IMR-90 (cell line): ENCODE data around the gene S1PR4. TPM values are rescaled to one million over a fixed set of nuclear protein-coding genes. Genes with fewer than 3 reads are reported as not detected.

Experiments used
- ATAC-seq: fragments of 200-7000 bp; cut with Tn5 transposase; 2 replicates; pipeline ENCODE4 v1.9.1; 2020; ENCODE audit warnings: low read depth, mild to moderate bottlenecking, moderate library complexity
- BruUV-seq: library from RNA; stranded (reverse); fragments of 400-500 nt; replicated peaks from 2 replicates; lab custom pipeline; 2021; lab: Mats Ljungman, UMichigan
- CTCF ChIA-PET: fragments of 300-600 bp; formaldehyde crosslinking; extraction: SDS; loops from one replicate; lab custom pipeline; 2021; ENCODE audit warnings: antibody characterized with exemption; lab: Yijun Ruan, JAX
- POLR2A ChIA-PET: fragments of 300-600 bp; sonication (Branson Sonifier 250); formaldehyde crosslinking; loops from one replicate; lab custom pipeline; 2022; ENCODE audit warnings: antibody characterized with exemption; ENCODE audit not compliant: unreplicated experiment; lab: Charles Lee
- DNase-seq: peaks from one replicate; pipeline ENCODE4 v3.0.0; 2013
- H2AFZ ChIP-seq: replicated peaks from 2 replicates; pipeline ENCODE3; 2013; ENCODE audit warnings: low read length, mild to moderate bottlenecking; ENCODE audit not compliant: poor library complexity
- H2AK5ac ChIP-seq: 2 replicates; pipeline ENCODE4 v1.6.1; 2013; ENCODE audit warnings: low read depth, low read length, inconsistent platforms
- H2AK9ac ChIP-seq: replicated peaks from 2 replicates; pipeline ENCODE3; 2013; ENCODE audit warnings: mild to moderate bottlenecking, low read depth, low read length, moderate library complexity; ENCODE audit not compliant: poor library complexity
- H2BK120ac ChIP-seq: 2 replicates; pipeline ENCODE4 v1.6.1; 2013; ENCODE audit warnings: low read depth, low read length, inconsistent platforms
- H2BK15ac ChIP-seq: 3 replicates; pipeline ENCODE4 v1.6.1; 2013; ENCODE audit warnings: low read depth, low read length, inconsistent platforms
- H2BK20ac ChIP-seq: 2 replicates; pipeline ENCODE4 v1.6.1; 2013; ENCODE audit warnings: low read depth, mild to moderate bottlenecking, inconsistent platforms, low read length, moderate library complexity
- H2BK5ac ChIP-seq: 2 replicates; pipeline ENCODE4 v1.6.1; 2013; ENCODE audit warnings: mild to moderate bottlenecking, low read depth, low read length, inconsistent platforms; ENCODE audit not compliant: poor library complexity, severe bottlenecking
- H3K14ac ChIP-seq: replicated peaks from 2 replicates; pipeline ENCODE4 v1.6.1; 2013; ENCODE audit warnings: low read depth, low read length, inconsistent platforms
- H3K18ac ChIP-seq: 2 replicates; pipeline ENCODE4 v1.6.1; 2013; ENCODE audit warnings: low read depth, low read length, control low read depth
- H3K23ac ChIP-seq: 2 replicates; pipeline ENCODE4 v1.6.1; 2013; ENCODE audit warnings: low read depth, low read length, inconsistent platforms
- H3K27ac ChIP-seq: 2 replicates; pipeline ENCODE4 v1.5.1; 2013; ENCODE audit warnings: mild to moderate bottlenecking, control low read depth, low read length; ENCODE audit not compliant: insufficient read depth
- H3K27me3 ChIP-seq: 2 replicates; pipeline ENCODE4 v1.6.1; 2013; ENCODE audit warnings: low read length; ENCODE audit not compliant: control insufficient read depth, insufficient read depth
- H3K36me3 ChIP-seq: 2 replicates; pipeline ENCODE4 v1.6.1; 2013; ENCODE audit warnings: low read length, mixed read lengths; ENCODE audit not compliant: control insufficient read depth, insufficient read depth
- H3K4ac ChIP-seq: 2 replicates; pipeline ENCODE4 v1.6.1; 2013; ENCODE audit warnings: low read depth, low read length, inconsistent platforms
- H3K4me1 ChIP-seq: 2 replicates; pipeline ENCODE4 v1.6.1; 2013; ENCODE audit warnings: low read length, mixed read lengths; ENCODE audit not compliant: control insufficient read depth, insufficient read depth
- H3K4me2 ChIP-seq: 2 replicates; pipeline ENCODE4 v1.6.1; 2013; ENCODE audit warnings: low read depth, mild to moderate bottlenecking, control low read depth, low read length, moderate library complexity
- H3K4me3 ChIP-seq: 2 replicates; pipeline ENCODE4 v1.5.1; 2013; ENCODE audit warnings: low read depth, mild to moderate bottlenecking, control low read depth, low read length, moderate library complexity; ENCODE audit not compliant: insufficient read depth
- H3K56ac ChIP-seq: 2 replicates; pipeline ENCODE4 v1.6.1; 2013; ENCODE audit warnings: low read length, inconsistent platforms; ENCODE audit not compliant: insufficient read depth; ENCODE audit errors: extremely low read depth
- H3K79me1 ChIP-seq, 2 experiments: 2 replicates each; pipeline ENCODE4 v1.6.1; 2013; ENCODE audit warnings: low read length in 2 of 2, inconsistent platforms in 1 of 2, low read depth in 1 of 2
- H3K9ac ChIP-seq: 2 replicates; pipeline ENCODE4 v1.6.1; 2013; ENCODE audit warnings: low read depth, low read length, control low read depth
- H3K9me1 ChIP-seq: 2 replicates; pipeline ENCODE4 v1.6.1; 2013; ENCODE audit warnings: low read length, inconsistent platforms; ENCODE audit not compliant: insufficient read depth
- H3K9me3 ChIP-seq: 2 replicates; pipeline ENCODE4 v1.6.1; 2013; ENCODE audit warnings: low read length; ENCODE audit not compliant: control insufficient read depth, insufficient read depth
- H4K20me1 ChIP-seq: 2 replicates; pipeline ENCODE4 v1.6.1; 2013; ENCODE audit warnings: low read length, inconsistent platforms; ENCODE audit not compliant: insufficient read depth
- H4K5ac ChIP-seq: 2 replicates; pipeline ENCODE4 v1.6.1; 2013; ENCODE audit warnings: mild to moderate bottlenecking, low read depth, low read length, control low read depth
- H4K8ac ChIP-seq, 2 experiments: 2 replicates each; pipeline ENCODE4 v1.6.1; 2013; ENCODE audit warnings: low read depth in 2 of 2, low read length in 2 of 2, control low read depth in 1 of 2, inconsistent platforms in 1 of 2
- H4K91ac ChIP-seq: 2 replicates; pipeline ENCODE4 v1.6.1; 2013; ENCODE audit warnings: low read depth, low read length, inconsistent platforms; ENCODE audit not compliant: insufficient read depth
- BHLHE40 ChIP-seq: fragments of 150-350 bp; IDR thresholded peaks from 2 replicates; pipeline ENCODE4 v1.6.1; 2016; ENCODE audit warnings: mild to moderate bottlenecking, low read depth, low read length
- CHD1 ChIP-seq: IDR thresholded peaks from 2 replicates; pipeline ENCODE4 v1.6.1; 2012; ENCODE audit warnings: low read depth, low read length, improper control_type of control experiment
- ELK1 ChIP-seq: fragments of 150-350 bp; IDR thresholded peaks from 2 replicates; pipeline ENCODE4 v1.6.1; 2016; ENCODE audit warnings: low read depth, mild to moderate bottlenecking, low read length, moderate library complexity, borderline replicate concordance
- FOS ChIP-seq: fragments of 150-350 bp; IDR thresholded peaks from 2 replicates; pipeline ENCODE4 v1.6.1; 2016; ENCODE audit warnings: low read depth, low read length
- MAFK ChIP-seq: IDR thresholded peaks from 2 replicates; pipeline ENCODE4 v1.6.1; 2012; ENCODE audit warnings: low read depth, low read length, improper control_type of control experiment
- MAZ ChIP-seq: IDR thresholded peaks from 2 replicates; pipeline ENCODE4 v1.6.1; 2012; ENCODE audit warnings: low read depth, mild to moderate bottlenecking, low read length, improper control_type of control experiment, moderate library complexity, borderline replicate concordance
- MXI1 ChIP-seq: IDR thresholded peaks from 2 replicates; pipeline ENCODE4 v1.6.1; 2012; ENCODE audit warnings: low read depth, mild to moderate bottlenecking, low read length, moderate library complexity, borderline replicate concordance
- NFE2L2 ChIP-seq: fragments of 150-350 bp; IDR thresholded peaks from 2 replicates; pipeline ENCODE4 v1.6.1; 2016; ENCODE audit warnings: low read depth, mild to moderate bottlenecking, low read length
- POLR2A ChIP-seq: IDR thresholded peaks from 2 replicates; pipeline ENCODE4 v1.6.1; 2012; ENCODE audit warnings: mild to moderate bottlenecking, low read depth, low read length
- RAD21 ChIP-seq: IDR thresholded peaks from 2 replicates; pipeline ENCODE4 v1.6.1; 2012; ENCODE audit warnings: low read length, improper control_type of control experiment
- RCOR1 ChIP-seq: IDR thresholded peaks from 2 replicates; pipeline ENCODE4 v1.6.1; 2012; ENCODE audit warnings: mild to moderate bottlenecking, low read length, improper control_type of control experiment; ENCODE audit not compliant: insufficient replicate concordance
- RFX5 ChIP-seq: IDR thresholded peaks from 2 replicates; pipeline ENCODE4 v1.8.0; 2012; ENCODE audit warnings: low read depth, mild to moderate bottlenecking, low read length, moderate library complexity
- SMC3 ChIP-seq: fragments of 150-350 bp; IDR thresholded peaks from 2 replicates; pipeline ENCODE4 v1.6.1; 2016; ENCODE audit warnings: low read depth, mild to moderate bottlenecking, antibody characterized with exemption, low read length, moderate library complexity
- WGBS, 2 experiments: methylation state at CpG; one replicate each; pipeline versions ENCODE4 v1.1.5 to v1.1.7; 2013; ENCODE audit warnings: missing lambda C conversion rate in 2 of 2; ENCODE audit not compliant: insufficient read length in 1 of 2; ENCODE audit errors: extremely low coverage in 2 of 2; 5-methylcytosine and 5-hydroxymethylcytosine counted together
- dilution Hi-C: fragments of 300-500 bp; cut with HindIII; formaldehyde crosslinking; loops from one replicate; pipeline ENCODE4 v1.14.3; 2018; ENCODE audit warnings: low sequenced_read_pairs; ENCODE audit not compliant: unreplicated experiment
- in situ Hi-C: fragments of 300-500 bp; cut with MboI; formaldehyde crosslinking; loops from 3 replicates; pipeline ENCODE4 v1.14.3; 2019; ENCODE audit warnings: low sequenced_read_pairs, inconsistent platforms, mixed read lengths
- intact Hi-C: fragments of 100-400 bp; cut with micrococcal nuclease; formaldehyde crosslinking; loops from 2 replicates; pipeline ENCODE4 v1.10.0; 2022
- polyA plus RNA-seq, 3 experiments: library from polyadenylated mRNA; depleted of rRNA; stranded (reverse); fragments of >200 nt; gene quantifications; 2 replicates each; pipeline ENCODE4 v1.2.3, GENCODE V29; 2012; ENCODE audit warnings: low replicate concordance in 1 of 3
- total RNA-seq: library from RNA; depleted of rRNA; stranded (reverse); fragments of >200 nt; gene quantifications from 2 replicates; pipeline ENCODE4 v1.2.3, GENCODE V29; 2012
- TF ChIP-seq, protein P1 (sequence below): conservative IDR thresholded peaks from 2 replicates; pipeline ENCODE4 v1.5.1; 2012; ENCODE audit warnings: mild to moderate bottlenecking, low read depth, low read length, improper control_type of control experiment

Gene S1PR4
- total and polyA plus RNA-seq, 2 of the 4 experiments (the other 2 are of a cell fraction) = not detected

- Histone ChIP-seq H3K18ac (no peak overlapping the region), H2BK15ac (no peak overlapping the region), H3K9ac (no peak overlapping the region), H4K8ac (no peak overlapping the region), H2AFZ (no peak overlapping the region), H3K56ac (no peak overlapping the region), H3K23ac (no peak overlapping the region), H3K4me2 (no peak overlapping the region), H3K9me1 (no peaks in the 10 kb centered on the region), H4K5ac (no peak overlapping the region), H3K79me1 (no peaks in the 10 kb centered on the region), H2BK20ac (no peak overlapping the region), H2AK9ac (no peak overlapping the region), H3K9me3 (no peaks in the 10 kb centered on the region), H3K4me1 (peaks cover 2% of the 10 kb centered on the region; the same call in 1 of the 2 replicates), H2AK5ac (no peak overlapping the region), H3K14ac (no peak overlapping the region), H3K27ac (no peak overlapping the region), H3K27me3 (peaks cover 8% of the 10 kb centered on the region), H4K20me1 (no peaks in the 10 kb centered on the region; the same call in 1 of the 2 replicates), H3K4ac (no peak overlapping the region), H3K36me3 (no peaks in the 10 kb centered on the region), H3K4me3 (no peak overlapping the region), H4K91ac (no peak overlapping the region), H2BK120ac (no peak overlapping the region), H2BK5ac (no peak overlapping the region)
- 78% methylated on average over 7 of the region's 12 CpGs; no CpG with 5 or more reads in 1 of the 2 experiments for WGBS, 2 experiments
- dilution Hi-C loops (no loop called here), intact Hi-C loops (no loop called here), in situ Hi-C loops (no loop called here)
- no peak for TF ChIP-seq RAD21
- TF ChIP-seq BHLHE40 = no peak
- no peak for TF ChIP-seq ELK1
- no peak for TF ChIP-seq MAFK
- TF ChIP-seq MXI1 = no peak
- no peak for TF ChIP-seq CHD1
- no peak for TF ChIP-seq NFE2L2
- no peak for TF ChIP-seq RCOR1
- no peak for TF ChIP-seq POLR2A
- TF ChIP-seq MAZ = no peak
- no peak for TF ChIP-seq FOS
- TF ChIP-seq, protein P1, sequence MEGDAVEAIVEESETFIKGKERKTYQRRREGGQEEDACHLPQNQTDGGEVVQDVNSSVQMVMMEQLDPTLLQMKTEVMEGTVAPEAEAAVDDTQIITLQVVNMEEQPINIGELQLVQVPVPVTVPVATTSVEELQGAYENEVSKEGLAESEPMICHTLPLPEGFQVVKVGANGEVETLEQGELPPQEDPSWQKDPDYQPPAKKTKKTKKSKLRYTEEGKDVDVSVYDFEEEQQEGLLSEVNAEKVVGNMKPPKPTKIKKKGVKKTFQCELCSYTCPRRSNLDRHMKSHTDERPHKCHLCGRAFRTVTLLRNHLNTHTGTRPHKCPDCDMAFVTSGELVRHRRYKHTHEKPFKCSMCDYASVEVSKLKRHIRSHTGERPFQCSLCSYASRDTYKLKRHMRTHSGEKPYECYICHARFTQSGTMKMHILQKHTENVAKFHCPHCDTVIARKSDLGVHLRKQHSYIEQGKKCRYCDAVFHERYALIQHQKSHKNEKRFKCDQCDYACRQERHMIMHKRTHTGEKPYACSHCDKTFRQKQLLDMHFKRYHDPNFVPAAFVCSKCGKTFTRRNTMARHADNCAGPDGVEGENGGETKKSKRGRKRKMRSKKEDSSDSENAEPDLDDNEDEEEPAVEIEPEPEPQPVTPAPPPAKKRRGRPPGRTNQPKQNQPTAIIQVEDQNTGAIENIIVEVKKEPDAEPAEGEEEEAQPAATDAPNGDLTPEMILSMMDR = no peak
- no peak for TF ChIP-seq RFX5
- no peak for TF ChIP-seq SMC3
- CTCF ChIA-PET = no interaction called here
- POLR2A ChIA-PET = no interaction called here
- DNase-seq (no peak), ATAC-seq (no peak)
- BruUV-seq = no TSS peak
These were observed 42.0 kb downstream of the S1PR4 start for GRCh38 chr19:3220576-3220975.
